GM19452 (cell line): Measurements from ENCODE around the gene CARD9.

Source experiments
- ATAC-seq: cut with Tn5 transposase; IDR thresholded peaks from one replicate; pipeline ENCODE4 v1.9.1; 2021; ENCODE audit not compliant: unreplicated experiment

The CARD9 gene

GRCh38 chr9:136351252-136351800 is 22.1 kb downstream of the CARD9 start:
- ATAC-seq: no peak

- no peak for ATAC-seq
Observed at GRCh38 chr9:136349546-136349945, 23.9 kb downstream of the CARD9 start.

GRCh38 chr9:136348691-136349090 is 24.8 kb downstream of the CARD9 start:
- no peak for ATAC-seq

GRCh38 chr9:136347472-136348256 is 25.8 kb downstream of the CARD9 start:
- ATAC-seq: no peak

- ATAC-seq: no peak
Observed at GRCh38 chr9:136346927-136347465, 26.5 kb downstream of the CARD9 start.

GRCh38 chr9:136346157-136346481 is 27.4 kb downstream of the CARD9 start:
- ATAC-seq: no peak

GRCh38 chr9:136345281-136346156 is 27.9 kb downstream of the CARD9 start:
- ATAC-seq: no peak

GRCh38 chr9:136344544-136345280 is 28.8 kb downstream of the CARD9 start:
- ATAC-seq: no peak

- no peak for ATAC-seq
Observed at GRCh38 chr9:136343884-136344269, 29.6 kb downstream of the CARD9 start.

- no peak for ATAC-seq
Observed at GRCh38 chr9:136343121-136343883, 30.2 kb downstream of the CARD9 start.

- no peak for ATAC-seq
Observed at GRCh38 chr9:136342181-136343120, 31.0 kb downstream of the CARD9 start.

GRCh38 chr9:136341769-136342168 is 31.7 kb downstream of the CARD9 start:
- ATAC-seq: no peak

GRCh38 chr9:136341042-136341655 is 32.3 kb downstream of the CARD9 start:
- no peak for ATAC-seq

- ATAC-seq: no peak
Observed at GRCh38 chr9:136340356-136341041, 33.0 kb downstream of the CARD9 start.

- no peak for ATAC-seq
Observed at GRCh38 chr9:136339958-136340310, 33.5 kb downstream of the CARD9 start.

- ATAC-seq: no peak
Observed at GRCh38 chr9:136339173-136339957, 34.1 kb downstream of the CARD9 start.

- no peak for ATAC-seq
Observed at GRCh38 chr9:136338511-136338910, 35.0 kb downstream of the CARD9 start.
